Fibroblast of lung (primary cell): ENCODE data around the gene ATP13A4.

Source experiments
- CTCF ChIP-seq, 2 donors: IDR thresholded peaks in 1 of 2; conservative IDR thresholded peaks in 1 of 2; 1 replicate in 1 of 2; 2 replicates in 1 of 2; pipeline ENCODE4 v1.5.1; 2011 to 2012; ENCODE audit warnings: low read length in 2 of 2, control low read depth in 1 of 2, inconsistent platforms in 1 of 2, low read depth in 1 of 2, mild to moderate bottlenecking in 1 of 2
- EZH2 ChIP-seq: IDR thresholded peaks from 2 replicates; pipeline ENCODE4 v1.5.1; 2012; ENCODE audit warnings: low read length, control low read depth, mild to moderate bottlenecking; ENCODE audit errors: missing control alignments

- no peak for TF ChIP-seq CTCF (conservative IDR thresholded peaks at IDR 0.05 in 1 of 2, IDR thresholded peaks at IDR 0.05 in 1 of 2; ENCODE audit: low read depth in 1 of 2, low read length in 2 of 2)
- no peak for TF ChIP-seq EZH2
Measured at GRCh38 chr3:193515966-193516365, 38.7 kb downstream of the ATP13A4 start.
